NT2/D1 (cell line): ENCODE measurements around the gene ZNF536.

ENCODE experiments used
- DNase-seq: peaks from one replicate; pipeline ENCODE4 v3.0.0-alpha.2; 2011; ENCODE audit warnings: low read depth, low spot score
- H3K27me3 ChIP-seq: 2 replicates; pipeline ENCODE4 v1.6.0; 2011; ENCODE audit warnings: mild to moderate bottlenecking; ENCODE audit not compliant: insufficient read length, insufficient read depth
- H3K36me3 ChIP-seq: 2 replicates; pipeline ENCODE4 v1.6.1; 2011; ENCODE audit warnings: mild to moderate bottlenecking, low read length, mixed read lengths; ENCODE audit not compliant: insufficient read depth, insufficient read length
- H3K4me1 ChIP-seq: 2 replicates; pipeline ENCODE4 v1.5.1; 2011; ENCODE audit not compliant: insufficient read depth, insufficient read length
- H3K4me3 ChIP-seq: 2 replicates; pipeline ENCODE4 v1.5.1; 2011; ENCODE audit warnings: low read depth; ENCODE audit not compliant: insufficient read length
- H3K9ac ChIP-seq: 2 replicates; pipeline ENCODE4 v1.6.0; 2011; ENCODE audit warnings: low read depth; ENCODE audit not compliant: insufficient read length
- H3K9me3 ChIP-seq: 2 replicates; pipeline ENCODE4 v1.5.1; 2011; ENCODE audit warnings: mild to moderate bottlenecking, low read length; ENCODE audit not compliant: insufficient read depth
- SUZ12 ChIP-seq: IDR thresholded peaks from 2 replicates; pipeline ENCODE4 v1.6.1; 2011; ENCODE audit not compliant: insufficient read length, insufficient read depth; ENCODE audit errors: extremely low read depth
- YY1 ChIP-seq: IDR thresholded peaks from 2 replicates; pipeline ENCODE4 v1.6.1; 2011; ENCODE audit not compliant: insufficient read length, insufficient read depth
- ZNF274 ChIP-seq: IDR thresholded peaks from 2 replicates; pipeline ENCODE4 v1.6.1; 2011; ENCODE audit warnings: mild to moderate bottlenecking, low read depth, low read length

Gene ZNF536

GRCh38 chr19:30402436-30403202, 30.4 kb downstream of the ZNF536 start:
- Histone ChIP-seq H3K4me1 (peaks cover 2% of the 10 kb centered on the region), H3K9ac (no peak overlapping the region), H3K9me3 (no peaks in the 10 kb centered on the region), H3K36me3 (no peaks in the 10 kb centered on the region), H3K27me3 (no peaks in the 10 kb centered on the region), H3K4me3 (no peak overlapping the region)
- peak; percentile 9 for DNase-seq
- TF ChIP-seq SUZ12, result no peak
- no peak for TF ChIP-seq YY1
- no peak for TF ChIP-seq ZNF274

DNA sequence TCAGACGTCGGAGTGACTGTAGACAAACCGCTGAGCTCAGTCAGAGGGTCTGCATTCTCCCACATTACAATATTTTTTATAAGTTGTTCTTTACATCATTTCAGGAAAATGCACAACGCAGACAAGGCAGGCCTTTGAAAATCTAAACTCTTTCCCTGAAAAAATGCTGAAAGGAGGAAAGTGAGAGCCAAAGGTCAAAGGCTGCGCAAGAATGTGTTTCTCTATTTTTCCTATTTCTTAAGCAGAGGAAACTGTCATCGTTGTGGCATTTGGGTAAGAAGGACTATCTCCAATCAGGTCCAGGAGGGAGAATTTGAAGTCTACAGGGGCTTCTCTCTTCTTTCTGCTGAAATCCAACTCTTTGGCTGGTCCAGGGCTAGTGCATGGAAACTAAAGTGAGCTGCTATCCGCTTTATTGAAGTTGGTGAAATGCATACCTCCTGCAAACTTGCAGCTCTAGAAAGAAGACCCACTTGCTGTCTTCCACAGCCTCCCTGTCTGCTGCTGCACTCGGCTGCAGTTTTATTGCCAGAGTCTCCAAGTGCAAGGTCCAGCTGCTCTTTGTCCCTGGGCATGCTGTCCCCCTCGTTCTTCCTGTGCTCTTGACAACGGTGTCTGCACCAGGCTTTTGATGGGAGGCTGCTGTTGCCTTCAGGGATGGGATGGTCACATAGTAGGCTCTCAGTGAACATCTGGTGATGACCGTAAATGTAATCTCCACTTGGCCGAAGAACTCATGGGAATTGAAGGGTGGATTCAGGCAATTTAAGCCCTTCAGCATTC, 31.2 kb downstream of the ZNF536 start:
- no peaks in the 10 kb centered on the region for H3K9me3 ChIP-seq
- DNase-seq, result no peak
- TF ChIP-seq SUZ12 (no peak), YY1 (no peak), ZNF274 (no peak)
- H3K9ac ChIP-seq, result no peak overlapping the region
- H3K4me3 ChIP-seq, result no peak overlapping the region
- no peaks in the 10 kb centered on the region for H3K27me3 ChIP-seq
- peaks cover 2% of the 10 kb centered on the region for H3K4me1 ChIP-seq
- no peaks in the 10 kb centered on the region for H3K36me3 ChIP-seq

- TF ChIP-seq YY1 (no peak), ZNF274 (no peak), SUZ12 (no peak)
- H3K36me3 ChIP-seq, result no peaks in the 10 kb centered on the region
These were observed 34.3 kb downstream of the ZNF536 start for GRCh38 chr19:30406220-30407067.

GRCh38 chr19:30407068-30407709, 35.0 kb downstream of the ZNF536 start:
- Histone ChIP-seq H3K4me1 (peaks cover 2% of the 10 kb centered on the region), H3K9me3 (no peaks in the 10 kb centered on the region), H3K4me3 (no peak overlapping the region), H3K27me3 (no peaks in the 10 kb centered on the region), H3K36me3 (no peaks in the 10 kb centered on the region), H3K9ac (no peak overlapping the region)
- DNase-seq, result no peak
- TF ChIP-seq SUZ12 (no peak), YY1 (no peak)

More at GRCh38 chr19:30406220-30407067, 34.3 kb downstream of the ZNF536 start:
- no peak overlapping the region for H3K4me3 ChIP-seq
- no peak for DNase-seq
- H3K9ac ChIP-seq, result no peak overlapping the region
- H3K4me1 ChIP-seq, result peaks cover 2% of the 10 kb centered on the region
- H3K27me3 ChIP-seq, result no peaks in the 10 kb centered on the region
- no peaks in the 10 kb centered on the region for H3K9me3 ChIP-seq

DNA sequence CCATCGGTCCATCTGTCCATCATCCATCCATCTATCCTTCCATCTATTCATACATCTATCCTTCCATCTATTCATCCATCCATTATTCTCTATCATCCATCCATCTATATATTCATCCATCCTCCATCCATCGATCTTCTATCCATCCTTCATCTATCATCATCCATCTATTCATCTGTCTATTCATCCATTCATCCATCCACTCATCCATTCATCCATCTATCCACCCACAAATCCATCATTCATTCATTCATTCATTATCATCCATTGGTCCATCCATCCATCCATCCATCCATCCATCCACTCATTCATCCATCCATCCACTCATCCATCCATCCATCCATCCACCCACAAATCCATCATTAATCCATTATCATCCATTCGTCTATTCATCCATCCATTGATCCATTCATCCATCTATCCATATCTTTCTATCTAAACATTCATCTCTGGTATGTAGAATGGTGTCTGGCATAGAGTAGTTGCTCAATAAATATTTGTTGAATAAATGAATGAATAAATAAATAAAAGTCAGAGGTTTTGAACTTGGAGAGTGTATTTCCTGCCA, 36.6 kb downstream of the ZNF536 start:
- Histone ChIP-seq H3K36me3 (no peaks in the 10 kb centered on the region), H3K9ac (no peak overlapping the region), H3K4me3 (no peak overlapping the region), H3K4me1 (no peaks in the 10 kb centered on the region), H3K9me3 (no peaks in the 10 kb centered on the region), H3K27me3 (no peaks in the 10 kb centered on the region)
- no peak for TF ChIP-seq YY1
- TF ChIP-seq SUZ12, result no peak
- TF ChIP-seq ZNF274, result no peak
- no peak for DNase-seq

GRCh38 chr19:30411714-30412113, 39.5 kb downstream of the ZNF536 start:
- Histone ChIP-seq H3K4me1 (no peaks in the 10 kb centered on the region), H3K27me3 (no peaks in the 10 kb centered on the region), H3K9ac (no peak overlapping the region), H3K36me3 (no peaks in the 10 kb centered on the region), H3K9me3 (no peaks in the 10 kb centered on the region), H3K4me3 (no peak overlapping the region)
- no peak for TF ChIP-seq YY1
- TF ChIP-seq SUZ12, result no peak
- TF ChIP-seq ZNF274, result no peak
- no peak for DNase-seq
